HS-27A (cell line): ENCODE measurements around the gene C6orf15.
"Not testable (repeated sequence)": the region's sequence is repeated elsewhere in the genome, so short reads cannot be mapped to it uniquely, and the experiment has no call there.

ENCODE experiments used
- DNase-seq: peaks from one replicate; pipeline ENCODE4 v3.0.0-alpha.2; 2012; ENCODE audit warnings: low read depth, missing footprints

The C6orf15 gene

DNA sequence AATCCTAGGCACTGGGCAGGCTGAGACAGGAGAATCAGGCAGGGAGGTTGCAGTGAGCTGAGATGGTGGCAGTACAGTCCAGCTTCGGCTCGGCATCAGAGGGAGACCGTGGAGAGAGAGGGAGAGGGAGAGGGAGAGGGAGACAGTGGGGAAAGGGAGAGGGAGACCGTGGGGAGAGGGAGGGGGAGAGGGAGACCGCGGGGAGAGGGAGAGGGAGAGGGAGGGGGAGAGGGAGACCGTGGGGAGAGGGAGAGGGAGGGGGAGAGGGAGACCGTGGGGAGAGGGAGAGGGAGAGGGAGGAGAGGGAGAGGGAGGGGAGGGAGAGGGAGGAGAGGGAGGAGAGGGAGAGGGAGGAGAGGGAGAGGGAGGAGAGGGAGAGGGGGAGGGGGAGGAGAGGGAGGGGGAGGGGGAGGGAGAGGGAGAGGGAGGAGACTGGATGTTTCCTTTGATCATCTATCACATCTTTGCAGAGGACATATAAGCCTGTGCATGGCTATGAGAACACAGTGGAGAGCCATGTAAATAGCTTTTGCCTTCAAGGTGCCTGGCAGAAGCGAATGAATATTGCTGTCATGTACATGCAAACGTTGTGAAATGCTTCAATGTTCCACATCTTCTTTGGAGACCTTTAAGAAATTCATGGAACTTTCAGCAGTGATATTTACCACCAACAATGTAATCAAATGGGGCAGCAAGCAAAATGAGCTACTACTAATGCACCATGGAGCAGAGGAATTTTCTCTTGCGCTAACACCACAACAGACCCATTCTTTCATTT, 44.3 kb downstream of the C6orf15 start:
- not testable (repeated sequence) for DNase-seq

- not testable (repeated sequence) for DNase-seq
Observed at GRCh38 chr6:31067028-31067427, 45.3 kb downstream of the C6orf15 start.

GRCh38 chr6:31065556-31065955, 46.8 kb downstream of the C6orf15 start:
- DNase-seq: no peak

- no peak for DNase-seq
Observed at GRCh38 chr6:31063906-31064435, 48.4 kb downstream of the C6orf15 start.
